ENCODE data around the gene C8A.

C8A gene

GRCh38 chr1:56927171-56927570 lies 72.6 kb downstream of the C8A start:
- DNase-seq (ENCODE audit: low spot score): no peak

- DNase-seq (ENCODE audit: low spot score): no peak
Observed at GRCh38 chr1:56927986-56928385, 73.4 kb downstream of the C8A start.

GRCh38 chr1:56929492-56929891 lies 74.9 kb downstream of the C8A start:
- DNase-seq (ENCODE audit: low spot score): no peak

- no peak for DNase-seq (ENCODE audit: low spot score)
Observed at GRCh38 chr1:56931211-56931610, 76.6 kb downstream of the C8A start.

GRCh38 chr1:56931686-56932085 lies 77.1 kb downstream of the C8A start:
- no peak for DNase-seq (ENCODE audit: low spot score)

- no peak for DNase-seq (ENCODE audit: low spot score)
Observed at GRCh38 chr1:56933161-56933560, 78.6 kb downstream of the C8A start.

- no peak for DNase-seq (ENCODE audit: low spot score)
Observed at GRCh38 chr1:56933606-56934005, 79.0 kb downstream of the C8A start.

GRCh38 chr1:56934430-56935060 lies 79.9 kb downstream of the C8A start:
- DNase-seq (ENCODE audit: low spot score): no peak

GRCh38 chr1:56938646-56939045 lies 84.0 kb downstream of the C8A start:
- DNase-seq (ENCODE audit: low spot score): no peak

GRCh38 chr1:56939209-56939608 lies 84.6 kb downstream of the C8A start:
- no peak for DNase-seq (ENCODE audit: low spot score)

- DNase-seq (ENCODE audit: low spot score): no peak
Observed at GRCh38 chr1:56940039-56940438, 85.4 kb downstream of the C8A start.

GRCh38 chr1:56948403-56949023 lies 93.9 kb downstream of the C8A start:
- DNase-seq (ENCODE audit: low spot score): no peak

- DNase-seq (ENCODE audit: low spot score): no peak
Observed at GRCh38 chr1:56952501-56952900, 97.9 kb downstream of the C8A start.

- DNase-seq (ENCODE audit: low spot score): no peak
Observed at GRCh38 chr1:56953386-56953785, 98.8 kb downstream of the C8A start.

- DNase-seq (ENCODE audit: low spot score): no peak
Observed at GRCh38 chr1:56954664-56955063, 100.1 kb downstream of the C8A start.

- no peak for DNase-seq (ENCODE audit: low spot score)
Observed at GRCh38 chr1:56957931-56958330, 103.3 kb downstream of the C8A start.

GRCh38 chr1:56958526-56958925 lies 103.9 kb downstream of the C8A start:
- no peak for DNase-seq (ENCODE audit: low spot score)

GRCh38 chr1:56961426-56961825 lies 106.8 kb downstream of the C8A start:
- DNase-seq (ENCODE audit: low spot score): no peak

GRCh38 chr1:56963667-56964066 lies 109.1 kb downstream of the C8A start:
- no peak for DNase-seq (ENCODE audit: low spot score)

GRCh38 chr1:56964349-56965017 lies 109.9 kb downstream of the C8A start:
- DNase-seq (ENCODE audit: low spot score): no peak

- no peak for DNase-seq (ENCODE audit: low spot score)
Observed at GRCh38 chr1:56965191-56965590, 110.6 kb downstream of the C8A start.

- DNase-seq (ENCODE audit: low spot score): no peak
Observed at GRCh38 chr1:56965916-56966697, 111.5 kb downstream of the C8A start, which contains the start of gene C8B. Gene C8B (minus strand): TSS chr1:56966015. CDS start chr1:56965948, 67 bp downstream.

- DNase-seq (ENCODE audit: low spot score): no peak
Observed at GRCh38 chr1:56966698-56966999, 112.1 kb downstream of the C8A start.
